ENCODE results near the gene NEXN. TPM values are rescaled to one million over a fixed set of nuclear protein-coding genes. Genes with fewer than 3 reads are reported as not detected.

Gene NEXN
- 228 TPM for polyA plus RNA-seq (ENCODE audit: insufficient read length)

GRCh38 chr1:77888081-77888780 is at the start of gene NEXN:
TSS of gene NEXN (plus strand) at chr1:77888624. CDS start at chr1:77916107, 27,483 bp downstream.
- peak; percentile 82 for DNase-seq

- DNase-seq: no peak
These were observed 46.9 kb upstream of the NEXN start for GRCh38 chr1:77841574-77841973.

- peak; percentile 36 for DNase-seq
These were observed 42.5 kb upstream of the NEXN start for GRCh38 chr1:77845951-77846350.

- DNase-seq: no peak
These were observed 41.5 kb upstream of the NEXN start for GRCh38 chr1:77846966-77847365.

- no peak for DNase-seq
These were observed 40.8 kb upstream of the NEXN start for GRCh38 chr1:77847621-77848080.

- DNase-seq: no peak
These were observed 38.3 kb upstream of the NEXN start for GRCh38 chr1:77850082-77850481.

- no peak for DNase-seq
These were observed 30.9 kb upstream of the NEXN start for GRCh38 chr1:77857552-77857951.

GRCh38 chr1:77858725-77859124 is 29.7 kb upstream of the NEXN start:
- no peak for DNase-seq

- no peak for DNase-seq
These were observed 29.2 kb upstream of the NEXN start for GRCh38 chr1:77859248-77859647.

GRCh38 chr1:77866296-77866695 is 22.1 kb upstream of the NEXN start:
- DNase-seq: no peak

GRCh38 chr1:77872645-77873044 is 15.8 kb upstream of the NEXN start:
- DNase-seq: no peak

- no peak for DNase-seq
These were observed 15.0 kb upstream of the NEXN start for GRCh38 chr1:77873461-77873860.

- DNase-seq: no peak
These were observed 13.5 kb upstream of the NEXN start for GRCh38 chr1:77874804-77875445.

- DNase-seq: no peak
These were observed 11.5 kb upstream of the NEXN start for GRCh38 chr1:77876884-77877283.

GRCh38 chr1:77881061-77881460 is 7.4 kb upstream of the NEXN start:
- no peak for DNase-seq

- no peak for DNase-seq
These were observed 6.0 kb upstream of the NEXN start for GRCh38 chr1:77882411-77882810.

GRCh38 chr1:77888781-77889642 is 588 bp downstream of the NEXN start:
- DNase-seq: peak; percentile 45

GRCh38 chr1:77889671-77890070 is 1.2 kb downstream of the NEXN start:
- DNase-seq: no peak

- no peak for DNase-seq
These were observed 2.8 kb downstream of the NEXN start for GRCh38 chr1:77891200-77891599.

- no peak for DNase-seq
These were observed 11.4 kb downstream of the NEXN start for GRCh38 chr1:77899647-77900320.

GRCh38 chr1:77900687-77901293 is 12.4 kb downstream of the NEXN start:
- peak; percentile 59 for DNase-seq

GRCh38 chr1:77905603-77906002 is 17.2 kb downstream of the NEXN start:
- no peak for DNase-seq

All from hindlimb muscle (tissue), 1 donor.